Heart right ventricle (tissue), 16 donors: Measurements from ENCODE around the gene SBNO1. TPM values are rescaled to one million over a fixed set of nuclear protein-coding genes. Genes with fewer than 3 reads are reported as not detected.
A peak's percentile ranks its signal among the peaks of the same experiment; 100 is the strongest.
"Not testable (repeated sequence)": the region's sequence is repeated elsewhere in the genome, so short reads cannot be mapped to it uniquely, and the experiment has no call there.

ENCODE experiments used
- ATAC-seq, 8 donors: fragments of 200-7000 bp; cut with Tn5 transposase; one replicate each; pipeline ENCODE4 v1.9.1; 2020; ENCODE audit warnings: mild to moderate bottlenecking in 8 of 8, moderate library complexity in 8 of 8, moderate number of reproducible peaks in 1 of 8
- DNase-seq, 2 donors: peaks; one replicate each; pipeline ENCODE4 v3.0.0-alpha.2; 2020
- H3K27ac ChIP-seq, 10 donors: fragments of 200-600 bp; sonication (generic) in 2 of 10; one replicate each; pipeline versions ENCODE4 v1.5.0 to v1.8.0; 2020 to 2022; ENCODE audit warnings: mild to moderate bottlenecking in 3 of 10
- H3K27me3 ChIP-seq, 7 donors: fragments of 200-600 bp; one replicate each; pipeline ENCODE4 v1.8.0; 2021 to 2022; ENCODE audit warnings: mild to moderate bottlenecking in 2 of 7
- H3K36me3 ChIP-seq, 9 donors: fragments of 200-600 bp; sonication (generic) in 1 of 9; one replicate each; pipeline versions ENCODE4 v1.5.0 to v1.8.0; 2020 to 2022; ENCODE audit warnings: mild to moderate bottlenecking in 2 of 9
- H3K4me1 ChIP-seq, 9 donors: fragments of 200-600 bp; sonication (generic) in 1 of 9; one replicate each; pipeline versions ENCODE4 v1.5.0 to v1.8.0; 2020 to 2022; ENCODE audit warnings: mild to moderate bottlenecking in 4 of 9
- H3K4me3 ChIP-seq, 10 donors: fragments of 200-600 bp; sonication (generic) in 2 of 10; one replicate each; pipeline versions ENCODE4 v1.5.0 to v1.8.0; 2020 to 2022; ENCODE audit warnings: mild to moderate bottlenecking in 7 of 10, moderate library complexity in 2 of 10
- H3K9me3 ChIP-seq, 11 donors: fragments of 200-600 bp in 10 of 11; sonication (generic) in 2 of 11; one replicate each; pipeline versions ENCODE4 v1.5.0 to v1.8.0; 2013 to 2022; ENCODE audit warnings: mild to moderate bottlenecking in 2 of 11, control low read depth in 1 of 11, moderate library complexity in 1 of 11
- WGBS, 2 donors: extraction: QIAGEN DNeasy Blood & Tissue Kit; methylation state at CpG; one replicate each; pipeline ENCODE4 v1.1.7; 2013; ENCODE audit warnings: inconsistent platforms in 1 of 2; 5-methylcytosine and 5-hydroxymethylcytosine counted together
- intact Hi-C, 10 donors: fragments of 100-400 bp; cut with DNase I; formaldehyde crosslinking; loops; one replicate each; pipeline versions ENCODE4 v1.11.1 to v1.14.2; 2022
- polyA plus RNA-seq, 2 donors: library from polyadenylated mRNA; stranded (reverse); fragments of 200-250 nt; gene quantifications; one replicate each; pipeline ENCODE4 v1.2.3, GENCODE V29; 2013
- total RNA-seq, 10 donors: library from RNA; stranded (reverse); fragmentation: NEBNext Ultra II Directional in 3 of 10; extraction: Animal tissue kit (Norgen Biotek cat#: 25700) in 3 of 10; gene quantifications; one replicate each; pipeline versions ENCODE4 v1.2.1 to v1.2.4, GENCODE V29; 2021 to 2023
- TF ChIP-seq, protein P1 (sequence below), 9 donors: fragments of 200-600 bp; sonication (generic) in 2 of 9; IDR thresholded peaks; one replicate each; pipeline versions ENCODE4 v1.5.0 to v1.8.0; 2021 to 2022; ENCODE audit warnings: antibody characterized with exemption in 9 of 9, mild to moderate bottlenecking in 5 of 9, moderate library complexity in 1 of 9
- donor health status: Arrhythmogenic right ventricular cardiomyopathy.
- donor health status: ischemic (EF 13 %, LVEDD 7.1; RV severe dilation, severe dysfunction).
- donor health status: healthy with polysubstance abuse.
- donor health status: DM: no; HTN: yes; CAD: no.
- donor health status: DM: no; HTN: no; CAD: no.
- donor health status: ischemic (EF 25% LVEDD 6.9; RV normal size, moderate dysfunction).
- donor health status: ischemic (EF 25% LVEDD 5.7; RV mildly dilated, moderate dysfunction).
- donor health status: healthy.
- donor health status: DM: yes; HTN: yes; CAD: no.
- donor health status: Ischemic cardiomyopathy.
- donor health status: ischemic (EF 35%, LVEDD 5.7; RV mildly dilated, moderate dysfunction).
- donor health status: nonischemic (EF 11% LVEDD 7.7; RV severe dilation, severe dysfunction).
- donor health status: DM: yes; HTN: yes; CAD: no.
- donor health status: PGD.
- donor health status: ischemic (EF 29% LVEDD 5.4; RV normal size, mild dysfunction).
- donor health status: nonischemic (EF 23%, LVEDD 6.1; RV moderate dilation, normal function).

Gene SBNO1
- total and polyA plus RNA-seq, 12 donors, result 4.1 to 32.1 (median 26.9) TPM

DNA sequence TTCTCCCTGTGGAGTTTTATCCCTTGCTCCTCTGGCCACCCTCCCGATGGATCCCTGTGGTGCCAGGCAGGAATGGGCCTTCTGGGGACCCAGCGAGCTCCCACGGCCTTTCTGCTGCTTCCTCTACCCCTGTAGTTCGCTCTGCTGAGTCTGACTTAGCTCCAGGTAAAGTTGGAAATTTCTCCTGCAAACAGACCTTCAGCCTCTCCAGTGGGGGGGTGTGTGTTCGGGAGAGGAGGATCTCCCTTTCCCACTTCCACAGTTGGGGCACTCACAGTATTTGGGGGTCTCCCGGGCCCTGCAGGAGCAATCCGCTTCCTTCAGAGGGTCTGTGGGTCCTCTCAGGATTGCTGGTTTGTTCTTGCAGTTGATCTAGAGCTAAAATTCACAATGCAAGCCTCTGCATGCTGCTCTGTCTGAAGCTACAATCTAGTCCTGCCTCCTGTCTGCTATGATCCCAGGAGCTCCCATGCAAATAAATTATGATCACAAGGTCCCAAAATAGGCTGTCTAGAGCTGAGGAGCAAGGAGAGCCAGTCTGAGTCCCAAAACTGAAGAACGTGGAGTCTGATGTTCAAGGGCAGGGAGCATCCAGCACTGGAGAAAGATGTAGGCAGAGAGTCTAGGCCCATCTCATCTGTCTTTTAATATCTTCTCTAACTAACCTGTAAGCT is 113.1 kb downstream of the SBNO1 start:
- Histone ChIP-seq H3K4me1 (peaks cover 11 to 40% (median 18%) of the 10 kb centered on the region in 9 donors), H3K36me3 (peaks cover 0 to 66% (median 4%) of the 10 kb centered on the region in 9 donors), H3K27ac (no peak overlapping the region), H3K9me3 (peaks cover 0 to 8% (median 0%) of the 10 kb centered on the region in 11 donors), H3K27me3 (no peaks in the 10 kb centered on the region), H3K4me3 (no peak overlapping the region)
- 92 to 93% methylated on average over 8 of the region's 8 CpGs for WGBS, 2 donors
- ATAC-seq, result no peak
- intact Hi-C loops, result no loop called here
- TF ChIP-seq, protein P1, sequence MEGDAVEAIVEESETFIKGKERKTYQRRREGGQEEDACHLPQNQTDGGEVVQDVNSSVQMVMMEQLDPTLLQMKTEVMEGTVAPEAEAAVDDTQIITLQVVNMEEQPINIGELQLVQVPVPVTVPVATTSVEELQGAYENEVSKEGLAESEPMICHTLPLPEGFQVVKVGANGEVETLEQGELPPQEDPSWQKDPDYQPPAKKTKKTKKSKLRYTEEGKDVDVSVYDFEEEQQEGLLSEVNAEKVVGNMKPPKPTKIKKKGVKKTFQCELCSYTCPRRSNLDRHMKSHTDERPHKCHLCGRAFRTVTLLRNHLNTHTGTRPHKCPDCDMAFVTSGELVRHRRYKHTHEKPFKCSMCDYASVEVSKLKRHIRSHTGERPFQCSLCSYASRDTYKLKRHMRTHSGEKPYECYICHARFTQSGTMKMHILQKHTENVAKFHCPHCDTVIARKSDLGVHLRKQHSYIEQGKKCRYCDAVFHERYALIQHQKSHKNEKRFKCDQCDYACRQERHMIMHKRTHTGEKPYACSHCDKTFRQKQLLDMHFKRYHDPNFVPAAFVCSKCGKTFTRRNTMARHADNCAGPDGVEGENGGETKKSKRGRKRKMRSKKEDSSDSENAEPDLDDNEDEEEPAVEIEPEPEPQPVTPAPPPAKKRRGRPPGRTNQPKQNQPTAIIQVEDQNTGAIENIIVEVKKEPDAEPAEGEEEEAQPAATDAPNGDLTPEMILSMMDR (IDR thresholded peaks at IDR 0.05), result no peak
- no peak for DNase-seq

DNA sequence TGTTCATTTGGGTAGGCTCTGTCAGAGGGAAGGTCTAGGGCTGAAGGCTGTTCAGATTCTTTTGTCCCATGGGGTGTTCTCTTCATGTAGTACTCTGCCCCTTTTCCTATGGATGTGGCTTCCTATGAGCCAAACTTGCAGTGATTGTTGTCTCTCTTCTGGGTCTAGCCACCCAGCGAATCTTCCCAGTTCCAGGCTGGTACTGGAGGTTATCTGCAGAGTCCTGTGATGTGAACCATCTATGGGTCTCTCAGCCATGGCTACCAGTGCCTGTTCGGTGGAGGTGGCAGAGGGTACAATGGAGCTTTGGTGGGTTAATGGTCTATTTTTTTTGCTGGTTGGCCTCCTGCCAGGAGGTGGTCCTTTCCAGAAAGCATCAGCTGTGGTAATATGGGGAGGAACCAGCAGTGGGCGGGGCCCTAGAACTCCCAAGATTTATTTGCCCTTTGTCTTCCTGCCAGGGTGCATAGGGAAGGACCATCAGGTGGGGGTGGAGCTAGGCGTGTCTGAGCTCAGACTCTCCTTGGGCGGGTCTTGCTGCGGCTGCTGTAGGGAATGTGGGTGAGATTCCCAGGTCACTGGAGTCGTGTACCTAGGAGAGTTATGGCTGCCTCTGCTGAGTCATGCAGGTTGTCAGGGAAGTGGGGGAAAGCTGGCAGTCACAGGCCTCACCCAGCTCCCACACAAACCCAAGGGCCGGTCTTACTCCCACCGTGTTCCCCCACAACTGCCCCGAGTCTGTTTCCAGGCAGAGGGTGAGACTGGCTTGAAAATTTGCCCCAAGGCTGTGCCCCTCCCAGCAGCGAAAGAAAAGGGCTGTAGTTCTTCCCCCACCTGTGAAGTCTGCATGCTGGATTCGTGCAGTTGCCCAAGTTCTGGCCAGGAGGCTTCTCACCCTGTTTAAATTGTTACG is 113.9 kb downstream of the SBNO1 start:
- ATAC-seq (no peak), DNase-seq (no peak)
- WGBS, 2 donors, result 84 to 89% methylated on average over 13 of the region's 13 CpGs
- peaks cover 0 to 8% (median 0%) of the 10 kb centered on the region in 11 donors for H3K9me3 ChIP-seq
- intact Hi-C loops, result no loop called here
- peaks cover 0 to 58% (median 4%) of the 10 kb centered on the region in 9 donors for H3K36me3 ChIP-seq
- TF ChIP-seq, protein P1 (IDR thresholded peaks at IDR 0.05), result no peak
- no peak overlapping the region for H3K27ac ChIP-seq
- no peak overlapping the region for H3K4me3 ChIP-seq
- H3K27me3 ChIP-seq, result no peaks in the 10 kb centered on the region
- peaks cover 11 to 40% (median 19%) of the 10 kb centered on the region in 9 donors for H3K4me1 ChIP-seq

DNA sequence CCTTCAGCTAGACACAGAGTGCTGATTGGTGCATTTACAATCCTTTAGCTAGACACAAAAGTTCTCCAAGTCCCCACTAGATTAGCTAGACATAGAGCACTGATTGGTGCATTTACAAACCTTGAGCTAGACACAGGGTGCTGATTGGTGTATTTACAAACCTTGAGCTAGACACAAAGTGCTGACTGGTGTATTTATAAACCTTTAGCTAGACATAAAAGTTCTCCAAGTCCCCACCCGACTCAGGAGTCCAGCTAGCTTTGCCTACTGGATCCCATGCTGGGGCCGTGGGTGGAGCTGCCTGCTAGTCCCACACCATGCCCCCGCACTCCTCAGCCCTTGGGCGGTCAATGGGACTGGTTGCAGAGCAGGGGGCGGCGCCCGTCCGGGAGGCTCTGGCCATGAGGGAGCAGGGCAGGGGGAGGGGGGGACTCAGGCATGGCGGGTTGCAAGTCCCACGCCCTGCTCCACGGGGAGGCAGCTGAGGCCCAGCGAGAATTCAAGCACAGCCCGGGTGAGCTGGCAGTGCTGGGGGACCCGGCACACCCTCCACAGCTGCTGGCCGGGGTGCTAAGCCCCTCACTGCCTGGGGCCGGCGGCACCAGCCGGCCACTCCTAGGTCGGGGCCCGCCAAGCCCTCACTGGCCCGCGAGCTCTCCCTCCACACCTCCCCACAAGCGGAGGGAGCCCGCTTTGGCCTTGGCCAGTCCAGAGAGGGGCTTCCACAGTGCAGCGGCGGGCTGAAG is 115.5 kb downstream of the SBNO1 start:
- DNase-seq, H3K4me3 ChIP-seq, H3K9me3 ChIP-seq, H3K27ac ChIP-seq, H3K27me3 ChIP-seq, intact Hi-C loops: not testable (repeated sequence)
- 97 to 99% methylated on average over 24 to 26 of the region's 26 CpGs for WGBS, 2 donors
- Histone ChIP-seq H3K4me1 (peaks cover 9 to 32% (median 18%) of the 10 kb centered on the region in 9 donors), H3K36me3 (peaks cover 0 to 42% (median under 1%) of the 10 kb centered on the region in 9 donors)
- peak in 2 of 8 donors; percentile 19 to 36 for ATAC-seq

DNA sequence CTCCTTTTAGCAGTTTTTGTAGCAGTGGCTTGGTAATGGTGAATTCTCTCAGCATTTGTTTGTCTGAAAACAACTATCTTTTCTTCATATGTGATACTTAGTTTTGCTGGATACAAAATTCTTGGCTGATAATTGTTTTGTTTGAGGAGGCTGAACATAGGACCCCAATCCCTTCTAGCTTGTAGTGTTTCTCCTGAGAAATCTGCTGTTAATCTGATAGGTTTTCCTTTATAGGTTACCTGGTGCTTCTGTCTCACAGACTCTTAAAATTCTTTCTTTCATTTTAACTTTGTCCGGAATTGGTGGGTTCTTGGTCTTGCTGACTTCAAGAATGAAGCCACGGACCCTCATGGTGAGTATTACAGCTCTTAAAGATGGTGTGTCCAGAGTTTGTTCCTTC is 116.5 kb downstream of the SBNO1 start:
- H3K9me3 ChIP-seq, H3K27me3 ChIP-seq, ATAC-seq, DNase-seq, intact Hi-C loops, H3K27ac ChIP-seq, H3K4me3 ChIP-seq: not testable (repeated sequence)
- Histone ChIP-seq H3K4me1 (peaks cover 4 to 32% (median 13%) of the 10 kb centered on the region in 9 donors), H3K36me3 (peaks cover 0 to 32% (median 0%) of the 10 kb centered on the region in 9 donors)
- WGBS, 2 donors, result 97 to 98% methylated on average over 2 of the region's 2 CpGs

DNA sequence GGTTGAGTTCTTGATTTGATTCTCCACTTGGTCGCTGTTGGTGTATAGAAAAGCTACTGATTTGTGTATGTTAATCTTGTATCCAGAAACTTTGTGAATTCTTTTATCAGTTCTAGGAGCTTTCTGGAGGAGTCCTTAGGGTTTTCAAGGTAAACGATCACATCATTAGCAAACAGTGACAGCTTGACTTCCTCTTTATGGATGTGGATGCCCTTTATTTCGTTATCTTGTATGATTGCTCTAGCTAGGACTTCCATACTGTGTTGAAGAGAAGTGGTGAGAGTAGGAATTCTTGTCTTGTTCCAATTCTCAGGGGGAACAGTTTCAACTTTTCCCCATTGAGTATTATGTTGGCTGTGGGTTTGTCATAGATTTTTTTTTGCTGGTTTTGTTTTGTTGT is 119.0 kb downstream of the SBNO1 start:
- WGBS, 2 donors, result 83 to 85% methylated on average over 3 of the region's 3 CpGs
- TF ChIP-seq, protein P1 (IDR thresholded peaks at IDR 0.05), result no peak
- Histone ChIP-seq H3K36me3 (peaks cover 0 to 28% (median 0%) of the 10 kb centered on the region in 9 donors), H3K9me3 (peaks cover 0 to 8% (median 0%) of the 10 kb centered on the region in 11 donors), H3K27me3 (no peaks in the 10 kb centered on the region), H3K4me3 (no peak overlapping the region), H3K27ac (no peak overlapping the region), H3K4me1 (peaks cover 14 to 40% (median 22%) of the 10 kb centered on the region in 9 donors)
- ATAC-seq (no peak), DNase-seq (no peak)
- intact Hi-C loops, result no loop called here
